ENCODE results near the gene NXN.
"Not testable (repeated sequence)": the region's sequence is repeated elsewhere in the genome, so short reads cannot be mapped to it uniquely, and the experiment has no call there.

Gene NXN

GRCh38 chr17:752002-752619 is 227.5 kb downstream of the NXN start, which contains the start of gene GEMIN4:
GEMIN4 (minus strand) TSS chr17:752264; CDS start chr17:752142, 122 bp downstream.
- peak; percentile 97 for DNase-seq

GRCh38 chr17:751269-752001 is 228.1 kb downstream of the NXN start:
- DNase-seq, result peak; percentile 48

GRCh38 chr17:750431-751037 is 229.0 kb downstream of the NXN start:
- no peak for DNase-seq

- not testable (repeated sequence) for DNase-seq
These were observed 230.2 kb downstream of the NXN start for GRCh38 chr17:749359-749758.

Measured in activated effector memory CD4-positive, alpha-beta T cell treated with Interleukin-2 at 50 U/mL for 16 hours (primary cell).